ENCODE data around the gene MAD1L1. TPM values are rescaled to one million over a fixed set of nuclear protein-coding genes. Genes with fewer than 3 reads are reported as not detected.

MAD1L1 gene
- total RNA-seq, 1 experiment from 2014 or later: 38.5 TPM

DNA sequence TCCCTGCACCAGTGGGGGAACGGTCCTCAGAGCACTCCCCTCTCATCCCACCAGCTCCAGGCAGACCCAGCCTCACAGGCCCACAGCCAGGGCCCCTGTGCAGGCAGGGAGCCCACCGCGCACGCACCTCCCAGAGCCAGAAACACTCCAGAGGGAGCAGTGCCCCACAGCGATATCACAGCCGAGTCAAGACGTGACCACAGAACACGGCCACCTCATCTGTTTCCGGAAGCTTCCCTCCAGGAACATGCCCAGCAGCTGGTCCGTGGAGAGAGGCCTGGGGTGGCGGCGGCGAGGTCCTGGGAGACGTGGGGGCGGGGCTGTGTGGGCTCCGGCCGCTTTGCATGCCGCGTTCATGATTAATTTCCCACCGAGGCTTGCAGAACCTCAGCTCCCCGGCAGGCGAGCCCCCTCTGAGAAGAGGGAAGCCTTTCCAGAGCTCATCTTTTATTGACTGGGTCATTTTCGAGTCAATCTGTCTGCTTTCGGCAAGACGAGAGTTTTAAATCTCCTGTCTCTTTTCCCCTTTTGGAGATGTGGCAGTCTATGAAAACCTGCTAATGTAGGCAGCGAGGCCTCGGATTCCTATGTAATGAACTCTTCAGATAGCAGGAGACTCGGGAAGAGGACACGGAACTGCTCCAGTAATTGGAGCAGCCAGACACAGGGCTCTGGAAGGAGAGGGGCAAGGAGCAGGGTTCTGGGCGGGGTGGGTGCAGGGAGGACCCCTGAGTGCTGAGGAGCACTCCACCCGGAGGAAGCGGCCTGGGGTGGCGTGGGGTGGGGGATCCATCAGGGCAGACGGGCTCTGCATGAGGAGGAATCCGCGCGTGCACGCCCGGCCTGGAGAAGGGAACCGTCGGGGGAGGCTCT lies 319.9 kb downstream of the MAD1L1 start (continued):
- TF ChIP-seq, protein P1, sequence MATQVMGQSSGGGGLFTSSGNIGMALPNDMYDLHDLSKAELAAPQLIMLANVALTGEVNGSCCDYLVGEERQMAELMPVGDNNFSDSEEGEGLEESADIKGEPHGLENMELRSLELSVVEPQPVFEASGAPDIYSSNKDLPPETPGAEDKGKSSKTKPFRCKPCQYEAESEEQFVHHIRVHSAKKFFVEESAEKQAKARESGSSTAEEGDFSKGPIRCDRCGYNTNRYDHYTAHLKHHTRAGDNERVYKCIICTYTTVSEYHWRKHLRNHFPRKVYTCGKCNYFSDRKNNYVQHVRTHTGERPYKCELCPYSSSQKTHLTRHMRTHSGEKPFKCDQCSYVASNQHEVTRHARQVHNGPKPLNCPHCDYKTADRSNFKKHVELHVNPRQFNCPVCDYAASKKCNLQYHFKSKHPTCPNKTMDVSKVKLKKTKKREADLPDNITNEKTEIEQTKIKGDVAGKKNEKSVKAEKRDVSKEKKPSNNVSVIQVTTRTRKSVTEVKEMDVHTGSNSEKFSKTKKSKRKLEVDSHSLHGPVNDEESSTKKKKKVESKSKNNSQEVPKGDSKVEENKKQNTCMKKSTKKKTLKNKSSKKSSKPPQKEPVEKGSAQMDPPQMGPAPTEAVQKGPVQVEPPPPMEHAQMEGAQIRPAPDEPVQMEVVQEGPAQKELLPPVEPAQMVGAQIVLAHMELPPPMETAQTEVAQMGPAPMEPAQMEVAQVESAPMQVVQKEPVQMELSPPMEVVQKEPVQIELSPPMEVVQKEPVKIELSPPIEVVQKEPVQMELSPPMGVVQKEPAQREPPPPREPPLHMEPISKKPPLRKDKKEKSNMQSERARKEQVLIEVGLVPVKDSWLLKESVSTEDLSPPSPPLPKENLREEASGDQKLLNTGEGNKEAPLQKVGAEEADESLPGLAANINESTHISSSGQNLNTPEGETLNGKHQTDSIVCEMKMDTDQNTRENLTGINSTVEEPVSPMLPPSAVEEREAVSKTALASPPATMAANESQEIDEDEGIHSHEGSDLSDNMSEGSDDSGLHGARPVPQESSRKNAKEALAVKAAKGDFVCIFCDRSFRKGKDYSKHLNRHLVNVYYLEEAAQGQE (IDR thresholded peaks at IDR 0.05; ENCODE audit: low read depth): no peak
- TF ChIP-seq ZNF274 (IDR thresholded peaks at IDR 0.05; ENCODE audit: low read depth, low read length) (no peak), SIN3A (IDR thresholded peaks at IDR 0.05; ENCODE audit: low read depth) (no peak), RAD21 (IDR thresholded peaks at IDR 0.05; ENCODE audit: low read depth) (no peak), EGR1 (IDR thresholded peaks at IDR 0.05; ENCODE audit: low read depth) (no peak), CEBPB (IDR thresholded peaks at IDR 0.05; ENCODE audit: low read depth) (no peak)
- TF ChIP-seq, protein P2, sequence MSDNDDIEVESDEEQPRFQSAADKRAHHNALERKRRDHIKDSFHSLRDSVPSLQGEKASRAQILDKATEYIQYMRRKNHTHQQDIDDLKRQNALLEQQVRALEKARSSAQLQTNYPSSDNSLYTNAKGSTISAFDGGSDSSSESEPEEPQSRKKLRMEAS (IDR thresholded peaks at IDR 0.05): no peak

DNA sequence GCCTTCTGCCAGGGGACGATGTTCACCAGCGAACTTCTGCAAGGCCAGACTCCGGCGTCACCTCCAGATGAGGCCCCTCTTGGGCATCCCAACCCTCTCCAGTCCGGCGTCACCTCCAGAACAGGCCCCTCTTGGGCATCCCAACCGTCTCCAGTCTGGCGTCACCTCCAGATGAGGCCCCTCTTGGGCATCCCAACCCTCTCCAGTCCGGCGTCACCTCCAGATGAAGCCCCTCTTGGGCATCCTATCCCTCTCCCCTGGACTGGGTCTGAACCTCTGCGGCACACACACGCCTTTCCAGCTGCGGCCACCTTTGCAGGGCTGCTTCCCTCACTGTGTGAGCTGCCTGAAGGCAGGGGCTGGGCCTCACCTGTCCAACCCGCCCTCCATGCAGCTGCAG lies 321.2 kb downstream of the MAD1L1 start:
- CTCF ChIA-PET: no interaction called here
- ATAC-seq (no peak), DNase-seq (ENCODE audit: low read depth, low spot score) (no peak)
- POLR2A ChIA-PET: no interaction called here
- BruUV-seq (replicated peaks): no TSS peak
- TF ChIP-seq POLR2A (IDR thresholded peaks at IDR 0.05; ENCODE audit: borderline replicate concordance, extremely low read depth, insufficient read depth, insufficient read length) (no peak), CBX3 (IDR thresholded peaks at IDR 0.05; ENCODE audit: low read depth) (no peak), EZH2 (IDR thresholded peaks at IDR 0.05) (no peak), YY1 (IDR thresholded peaks at IDR 0.05; ENCODE audit: extremely low read depth, insufficient replicate concordance, low read depth, low read length) (no peak), SIN3A (IDR thresholded peaks at IDR 0.05; ENCODE audit: low read depth) (no peak)
- TF ChIP-seq, protein P3, sequence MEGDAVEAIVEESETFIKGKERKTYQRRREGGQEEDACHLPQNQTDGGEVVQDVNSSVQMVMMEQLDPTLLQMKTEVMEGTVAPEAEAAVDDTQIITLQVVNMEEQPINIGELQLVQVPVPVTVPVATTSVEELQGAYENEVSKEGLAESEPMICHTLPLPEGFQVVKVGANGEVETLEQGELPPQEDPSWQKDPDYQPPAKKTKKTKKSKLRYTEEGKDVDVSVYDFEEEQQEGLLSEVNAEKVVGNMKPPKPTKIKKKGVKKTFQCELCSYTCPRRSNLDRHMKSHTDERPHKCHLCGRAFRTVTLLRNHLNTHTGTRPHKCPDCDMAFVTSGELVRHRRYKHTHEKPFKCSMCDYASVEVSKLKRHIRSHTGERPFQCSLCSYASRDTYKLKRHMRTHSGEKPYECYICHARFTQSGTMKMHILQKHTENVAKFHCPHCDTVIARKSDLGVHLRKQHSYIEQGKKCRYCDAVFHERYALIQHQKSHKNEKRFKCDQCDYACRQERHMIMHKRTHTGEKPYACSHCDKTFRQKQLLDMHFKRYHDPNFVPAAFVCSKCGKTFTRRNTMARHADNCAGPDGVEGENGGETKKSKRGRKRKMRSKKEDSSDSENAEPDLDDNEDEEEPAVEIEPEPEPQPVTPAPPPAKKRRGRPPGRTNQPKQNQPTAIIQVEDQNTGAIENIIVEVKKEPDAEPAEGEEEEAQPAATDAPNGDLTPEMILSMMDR (IDR thresholded peaks at IDR 0.05 in 2 of 3, conservative IDR thresholded peaks at IDR 0.05 in 1 of 3; ENCODE audit: borderline replicate concordance in 1 of 3, insufficient read depth in 1 of 3, low read depth in 2 of 3, low read length in 2 of 3): no peak
- Histone ChIP-seq H3K9me2 (ENCODE audit: insufficient read depth) (no peaks in the 10 kb centered on the region), H3K4me2 (ENCODE audit: low read length) (no peak overlapping the region), H3K27ac (ENCODE audit: low read depth, low read length) (no peak overlapping the region), H2AFZ (ENCODE audit: low read depth, low read length, poor library complexity, severe bottlenecking) (no peak overlapping the region), H4K20me1 (ENCODE audit: insufficient read depth) (no peaks in the 10 kb centered on the region), H3K79me2 (ENCODE audit: insufficient read depth, low read length) (no peaks in the 10 kb centered on the region), H3K4me3 (replicated peaks in 1 of 2; ENCODE audit: low read depth in 1 of 2, low read length in 2 of 2) (no peak overlapping the region), H3K36me3 (ENCODE audit: control insufficient read depth in 1 of 2, insufficient read depth in 2 of 2, low read length in 2 of 2) (no peaks in the 10 kb centered on the region), H3K9ac (ENCODE audit: low read length) (no peak overlapping the region), H3K27me3 (ENCODE audit: insufficient read depth, low read length) (no peaks in the 10 kb centered on the region), H3K4me1 (ENCODE audit: control insufficient read depth in 1 of 2, insufficient read depth in 2 of 2, low read length in 2 of 2) (no peaks in the 10 kb centered on the region), H3K9me3 (ENCODE audit: control insufficient read depth in 1 of 2, insufficient read depth in 1 of 2, low read depth in 1 of 2, low read length in 2 of 2) (no peaks in the 10 kb centered on the region)
- intact Hi-C loops (cut with micrococcal nuclease): no loop called here
- RAD21 ChIA-PET (ENCODE audit: low non-redundant PET in 1 of 2, low total read pairs in 2 of 2, uncharacterized antibody in 2 of 2, unreplicated experiment in 2 of 2): no interaction called here
